Hepatocyte (in vitro differentiated cells): ENCODE results near the gene CWC25. TPM values are rescaled to one million over a fixed set of nuclear protein-coding genes. Genes with fewer than 3 reads are reported as not detected.

ENCODE experiments used
- DNase-seq: peaks from one replicate; pipeline ENCODE4 v3.0.0-alpha.2; 2016; ENCODE audit warnings: low spot score
- H2AFZ ChIP-seq: fragments of 200-600 bp; sonication (generic); 2 replicates; pipeline ENCODE4 v1.6.0; 2016; ENCODE audit warnings: antibody characterized with exemption, mild to moderate bottlenecking
- H3K27ac ChIP-seq: fragments of 200-600 bp; sonication (generic); 2 replicates; pipeline ENCODE4 v1.5.1; 2016; ENCODE audit warnings: mild to moderate bottlenecking
- H3K27me3 ChIP-seq: fragments of 200-600 bp; sonication (generic); 2 replicates; pipeline ENCODE4 v1.6.1; 2016
- H3K36me3 ChIP-seq: fragments of 200-600 bp; sonication (generic); replicated peaks from 2 replicates; pipeline ENCODE4 v1.5.1; 2016; ENCODE audit warnings: low read depth; ENCODE audit not compliant: insufficient read depth
- H3K4me1 ChIP-seq: fragments of 200-600 bp; sonication (generic); 2 replicates; pipeline ENCODE4 v1.5.1; 2016; ENCODE audit warnings: mild to moderate bottlenecking, moderate library complexity; ENCODE audit not compliant: insufficient read depth
- H3K4me2 ChIP-seq: fragments of 200-600 bp; sonication (generic); 2 replicates; pipeline ENCODE4 v1.6.0; 2016
- H3K4me3 ChIP-seq: fragments of 200-600 bp; sonication (generic); 2 replicates; pipeline ENCODE4 v1.5.1; 2016; ENCODE audit warnings: mild to moderate bottlenecking
- H3K79me2 ChIP-seq: fragments of 200-600 bp; sonication (generic); 2 replicates; pipeline ENCODE4 v1.6.0; 2017; ENCODE audit warnings: mild to moderate bottlenecking
- H3K9me2 ChIP-seq: fragments of 200-600 bp; sonication (generic); replicated peaks from 2 replicates; pipeline ENCODE4 v1.6.0; 2017; ENCODE audit warnings: mild to moderate bottlenecking; ENCODE audit not compliant: insufficient read depth
- H3K9me3 ChIP-seq: fragments of 200-600 bp; sonication (generic); 2 replicates; pipeline ENCODE4 v1.5.1; 2016; ENCODE audit warnings: low read depth, mild to moderate bottlenecking
- H4K20me1 ChIP-seq: fragments of 200-600 bp; sonication (generic); 2 replicates; pipeline ENCODE4 v1.6.0; 2016; ENCODE audit warnings: mild to moderate bottlenecking; ENCODE audit not compliant: insufficient read depth, poor library complexity, severe bottlenecking
- EZH2 ChIP-seq: fragments of 200-600 bp; sonication (generic); IDR thresholded peaks from 2 replicates; pipeline ENCODE4 v1.6.1; 2016; ENCODE audit warnings: antibody characterized with exemption, mild to moderate bottlenecking, borderline replicate concordance
- EZH2phosphoT487 ChIP-seq: fragments of 200-600 bp; sonication (generic); IDR thresholded peaks from one replicate; pipeline ENCODE4 v1.6.1; 2018; ENCODE audit warnings: antibody characterized with exemption, mild to moderate bottlenecking, low read depth, moderate library complexity; ENCODE audit not compliant: unreplicated experiment, severe bottlenecking
- WGBS: methylation state at CpG from one replicate; pipeline ENCODE4 v1.1.6; 2016; ENCODE audit warnings: low lambda C conversion rate; ENCODE audit errors: missing lambda C conversion rate; 5-methylcytosine and 5-hydroxymethylcytosine counted together
- polyA plus RNA-seq: library from polyadenylated mRNA; unstranded; fragments of >200 nt; fragmentation: Nextera tagmentation; extraction: Ambion mirVana; gene quantifications from 2 replicates; pipeline ENCODE4 v1.2.1, GENCODE V29; 2016
- total RNA-seq: library from RNA; depleted of rRNA; stranded (reverse); fragments of >200 nt; gene quantifications from 2 replicates; pipeline ENCODE4 v1.2.3, GENCODE V29; 2014
- TF ChIP-seq, protein P1 (sequence below): fragments of 200-600 bp; sonication (generic); IDR thresholded peaks from 2 replicates; pipeline ENCODE4 v1.5.1; 2016; ENCODE audit warnings: antibody characterized with exemption, mild to moderate bottlenecking; ENCODE audit not compliant: poor library complexity

Gene CWC25
- total and polyA plus RNA-seq, 2 experiments from 2014 or later, result 10.0 to 18.5 TPM

DNA sequence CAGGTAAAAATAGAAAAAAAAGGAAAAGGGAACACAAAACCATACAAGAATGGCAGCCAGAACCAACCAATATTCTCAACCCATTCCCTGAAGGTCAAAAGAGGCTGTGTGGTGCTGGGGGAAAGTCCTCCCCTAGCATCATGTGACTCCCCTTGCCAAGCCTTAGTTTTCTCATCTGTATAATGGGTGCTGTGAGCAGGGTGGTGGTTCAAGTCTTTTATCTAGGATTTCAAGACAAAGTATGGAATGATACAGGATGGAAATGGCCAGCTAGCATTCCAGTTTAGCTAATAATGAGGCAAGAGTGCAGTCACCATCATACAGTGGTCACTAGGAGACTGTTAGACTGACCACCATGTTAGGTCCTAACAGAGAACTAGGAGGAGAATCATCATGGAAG is 51.9 kb downstream of the CWC25 start:
- H3K27me3 ChIP-seq, result no peaks in the 10 kb centered on the region
- no peaks in the 10 kb centered on the region for H3K9me2 ChIP-seq
- no peaks in the 10 kb centered on the region for H3K9me3 ChIP-seq
- no peaks in the 10 kb centered on the region for H4K20me1 ChIP-seq
- TF ChIP-seq, protein P1, sequence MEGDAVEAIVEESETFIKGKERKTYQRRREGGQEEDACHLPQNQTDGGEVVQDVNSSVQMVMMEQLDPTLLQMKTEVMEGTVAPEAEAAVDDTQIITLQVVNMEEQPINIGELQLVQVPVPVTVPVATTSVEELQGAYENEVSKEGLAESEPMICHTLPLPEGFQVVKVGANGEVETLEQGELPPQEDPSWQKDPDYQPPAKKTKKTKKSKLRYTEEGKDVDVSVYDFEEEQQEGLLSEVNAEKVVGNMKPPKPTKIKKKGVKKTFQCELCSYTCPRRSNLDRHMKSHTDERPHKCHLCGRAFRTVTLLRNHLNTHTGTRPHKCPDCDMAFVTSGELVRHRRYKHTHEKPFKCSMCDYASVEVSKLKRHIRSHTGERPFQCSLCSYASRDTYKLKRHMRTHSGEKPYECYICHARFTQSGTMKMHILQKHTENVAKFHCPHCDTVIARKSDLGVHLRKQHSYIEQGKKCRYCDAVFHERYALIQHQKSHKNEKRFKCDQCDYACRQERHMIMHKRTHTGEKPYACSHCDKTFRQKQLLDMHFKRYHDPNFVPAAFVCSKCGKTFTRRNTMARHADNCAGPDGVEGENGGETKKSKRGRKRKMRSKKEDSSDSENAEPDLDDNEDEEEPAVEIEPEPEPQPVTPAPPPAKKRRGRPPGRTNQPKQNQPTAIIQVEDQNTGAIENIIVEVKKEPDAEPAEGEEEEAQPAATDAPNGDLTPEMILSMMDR, result no peak
- TF ChIP-seq EZH2phosphoT487, result no peak
- TF ChIP-seq EZH2, result no peak
- H2AFZ ChIP-seq, result no peak overlapping the region
- no peaks in the 10 kb centered on the region for H3K4me1 ChIP-seq
- DNase-seq, result no peak
- H3K4me2 ChIP-seq, result no peak overlapping the region
- no peaks in the 10 kb centered on the region for H3K79me2 ChIP-seq
- no peaks in the 10 kb centered on the region for H3K36me3 ChIP-seq
- no peak overlapping the region for H3K4me3 ChIP-seq
- no peak overlapping the region for H3K27ac ChIP-seq

DNA sequence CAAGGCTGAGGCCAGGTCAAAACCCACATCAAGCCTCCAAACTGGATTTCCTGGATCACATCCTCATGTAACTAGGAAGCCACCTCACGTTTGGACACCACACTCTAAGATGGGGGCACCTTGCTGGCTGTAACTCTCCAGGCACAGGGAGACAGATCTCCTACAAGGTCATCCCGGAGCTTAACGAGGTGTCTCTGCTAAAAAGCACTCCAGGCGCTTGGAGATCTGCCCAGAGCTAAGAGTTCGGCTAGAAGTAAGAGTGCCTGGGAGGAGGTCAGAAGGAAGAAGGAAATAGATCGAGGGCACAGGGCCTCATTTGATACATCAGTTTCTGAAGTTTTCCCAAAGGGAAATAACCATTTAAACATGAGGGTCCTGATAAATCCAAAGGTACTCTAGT is 56.7 kb downstream of the CWC25 start:
- Histone ChIP-seq H3K79me2 (no peaks in the 10 kb centered on the region), H3K27ac (no peak overlapping the region), H3K27me3 (no peaks in the 10 kb centered on the region), H3K9me3 (no peaks in the 10 kb centered on the region), H3K4me3 (no peak overlapping the region), H3K4me2 (no peak overlapping the region), H4K20me1 (no peaks in the 10 kb centered on the region), H3K9me2 (no peaks in the 10 kb centered on the region), H2AFZ (no peak overlapping the region), H3K36me3 (no peaks in the 10 kb centered on the region), H3K4me1 (no peaks in the 10 kb centered on the region)
- 84% methylated on average over 6 of the region's 6 CpGs for WGBS
- no peak for DNase-seq
- TF ChIP-seq EZH2, result no peak

DNA sequence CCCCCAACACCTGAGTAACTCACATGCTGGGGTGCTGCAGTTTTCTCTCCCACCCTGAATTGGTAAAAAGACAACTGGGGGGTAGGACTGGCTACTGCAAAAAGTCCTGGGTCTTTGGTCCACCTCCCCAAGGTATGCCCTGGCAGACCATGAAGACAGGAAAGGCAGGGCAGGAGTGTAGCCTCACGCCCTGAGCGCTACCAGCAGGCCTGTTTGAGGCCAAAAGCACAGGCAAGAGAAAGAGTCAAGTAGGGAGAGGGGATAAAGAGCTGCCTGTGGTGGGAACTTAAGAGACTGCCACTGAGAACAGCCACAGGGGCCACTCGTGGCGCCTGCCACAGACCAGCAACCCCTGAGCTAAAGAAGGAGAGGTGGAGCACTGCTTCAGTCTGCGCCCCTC is 58.8 kb downstream of the CWC25 start:
- no peak for DNase-seq
- Histone ChIP-seq H4K20me1 (no peaks in the 10 kb centered on the region), H3K36me3 (no peaks in the 10 kb centered on the region), H3K4me1 (no peaks in the 10 kb centered on the region), H3K79me2 (no peaks in the 10 kb centered on the region), H3K4me2 (no peak overlapping the region), H3K9me2 (no peaks in the 10 kb centered on the region), H3K4me3 (no peak overlapping the region), H2AFZ (no peak overlapping the region), H3K27ac (no peak overlapping the region), H3K27me3 (no peaks in the 10 kb centered on the region), H3K9me3 (no peaks in the 10 kb centered on the region)
- 94% methylated on average over 5 of the region's 5 CpGs for WGBS
- TF ChIP-seq, protein P1, result no peak
- TF ChIP-seq EZH2, result no peak
- TF ChIP-seq EZH2phosphoT487, result no peak

DNA sequence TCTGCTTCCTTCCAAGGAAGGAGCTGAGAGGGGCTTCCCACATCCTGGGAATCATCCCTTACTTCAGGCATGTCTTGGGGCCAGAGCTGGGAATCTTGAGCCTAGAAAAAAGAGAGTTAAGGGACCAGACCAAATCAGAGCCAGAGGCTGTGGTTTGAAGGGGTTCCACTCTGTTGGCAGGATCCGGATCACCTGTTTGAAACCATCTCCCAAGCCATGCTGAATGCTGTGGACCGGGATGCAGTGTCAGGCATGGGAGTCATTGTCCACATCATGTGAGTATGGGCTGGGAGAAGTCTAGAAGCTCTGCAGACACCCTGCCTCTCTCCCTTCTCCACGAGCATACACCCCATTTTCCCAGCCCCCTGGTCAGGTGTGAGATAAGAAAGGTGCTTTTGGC is 62.9 kb downstream of the CWC25 start:
- no peak overlapping the region for H3K4me3 ChIP-seq
- no peaks in the 10 kb centered on the region for H3K36me3 ChIP-seq
- no peaks in the 10 kb centered on the region for H3K27me3 ChIP-seq
- TF ChIP-seq, protein P1, result no peak
- TF ChIP-seq EZH2, result no peak
- H3K4me2 ChIP-seq, result no peak overlapping the region
- peaks cover under 1% of the 10 kb centered on the region for H3K79me2 ChIP-seq
- WGBS, result 98% methylated on average over 3 of the region's 3 CpGs
- H3K27ac ChIP-seq, result no peak overlapping the region
- H2AFZ ChIP-seq, result no peak overlapping the region
- H3K4me1 ChIP-seq, result no peaks in the 10 kb centered on the region
- H4K20me1 ChIP-seq, result no peaks in the 10 kb centered on the region
- H3K9me2 ChIP-seq, result no peaks in the 10 kb centered on the region
- H3K9me3 ChIP-seq, result no peaks in the 10 kb centered on the region
- no peak for DNase-seq
